ENCODE data around the gene CHRNB2. TPM values are rescaled to one million over a fixed set of nuclear protein-coding genes. Genes with fewer than 3 reads are reported as not detected.

The CHRNB2 gene
- total RNA-seq, 1 experiment from 2014 or later: not detected

DNA sequence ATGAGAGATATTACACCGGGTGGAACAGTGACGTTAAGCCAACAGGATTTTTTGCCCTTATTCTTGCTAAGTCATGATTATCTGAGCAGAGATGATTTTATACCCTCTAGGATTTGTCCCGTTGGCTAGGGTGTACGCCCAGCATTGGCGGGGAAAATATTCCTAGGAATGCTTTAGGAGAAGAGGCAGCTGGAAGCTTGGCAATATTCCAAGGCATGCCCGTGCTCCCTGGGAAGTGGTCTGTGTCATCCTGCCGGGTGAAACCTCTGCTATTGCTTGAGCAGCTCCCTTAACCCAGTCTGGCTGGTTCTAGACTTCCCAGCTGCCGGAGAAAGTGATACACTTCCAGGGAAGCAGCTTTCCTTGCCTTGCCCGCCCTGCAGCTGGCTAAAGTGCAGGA is 16.2 kb downstream of the CHRNB2 start:
- Histone ChIP-seq H3K9me2 (ENCODE audit: insufficient read depth) (no peaks in the 10 kb centered on the region), H3K36me3 (ENCODE audit: low read depth) (peaks cover 36% of the 10 kb centered on the region; the same call in 1 of the 2 replicates), H3K4me1 (replicated peaks; ENCODE audit: insufficient read depth) (no peaks in the 10 kb centered on the region), H3K4me2 (no peak overlapping the region), H2AFZ (no peak overlapping the region), H3K27ac (no peak overlapping the region), H3K9me3 (ENCODE audit: insufficient read depth, low read depth) (no peaks in the 10 kb centered on the region), H3K4me3 (no peak overlapping the region), H3F3A (ENCODE audit: insufficient read depth, low read depth) (no peaks in the 10 kb centered on the region), H3K79me2 (ENCODE audit: low read depth) (no peaks in the 10 kb centered on the region), H3K27me3 (ENCODE audit: insufficient read depth, low read depth) (no peaks in the 10 kb centered on the region), H4K20me1 (ENCODE audit: insufficient read depth) (no peaks in the 10 kb centered on the region)
- no peak for DNase-seq
- CTCF ChIA-PET: no interaction called here
- BruUV-seq (replicated peaks): no TSS peak
- intact Hi-C loops (cut with micrococcal nuclease; ENCODE audit: unreplicated experiment): no loop called here
- POLR2A ChIA-PET (ENCODE audit: unreplicated experiment): no interaction called here
- no peak for TF ChIP-seq EZH2 (IDR thresholded peaks at IDR 0.05; ENCODE audit: low read depth)
- TF ChIP-seq, protein P1, sequence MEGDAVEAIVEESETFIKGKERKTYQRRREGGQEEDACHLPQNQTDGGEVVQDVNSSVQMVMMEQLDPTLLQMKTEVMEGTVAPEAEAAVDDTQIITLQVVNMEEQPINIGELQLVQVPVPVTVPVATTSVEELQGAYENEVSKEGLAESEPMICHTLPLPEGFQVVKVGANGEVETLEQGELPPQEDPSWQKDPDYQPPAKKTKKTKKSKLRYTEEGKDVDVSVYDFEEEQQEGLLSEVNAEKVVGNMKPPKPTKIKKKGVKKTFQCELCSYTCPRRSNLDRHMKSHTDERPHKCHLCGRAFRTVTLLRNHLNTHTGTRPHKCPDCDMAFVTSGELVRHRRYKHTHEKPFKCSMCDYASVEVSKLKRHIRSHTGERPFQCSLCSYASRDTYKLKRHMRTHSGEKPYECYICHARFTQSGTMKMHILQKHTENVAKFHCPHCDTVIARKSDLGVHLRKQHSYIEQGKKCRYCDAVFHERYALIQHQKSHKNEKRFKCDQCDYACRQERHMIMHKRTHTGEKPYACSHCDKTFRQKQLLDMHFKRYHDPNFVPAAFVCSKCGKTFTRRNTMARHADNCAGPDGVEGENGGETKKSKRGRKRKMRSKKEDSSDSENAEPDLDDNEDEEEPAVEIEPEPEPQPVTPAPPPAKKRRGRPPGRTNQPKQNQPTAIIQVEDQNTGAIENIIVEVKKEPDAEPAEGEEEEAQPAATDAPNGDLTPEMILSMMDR (conservative IDR thresholded peaks at IDR 0.05): no peak

DNA sequence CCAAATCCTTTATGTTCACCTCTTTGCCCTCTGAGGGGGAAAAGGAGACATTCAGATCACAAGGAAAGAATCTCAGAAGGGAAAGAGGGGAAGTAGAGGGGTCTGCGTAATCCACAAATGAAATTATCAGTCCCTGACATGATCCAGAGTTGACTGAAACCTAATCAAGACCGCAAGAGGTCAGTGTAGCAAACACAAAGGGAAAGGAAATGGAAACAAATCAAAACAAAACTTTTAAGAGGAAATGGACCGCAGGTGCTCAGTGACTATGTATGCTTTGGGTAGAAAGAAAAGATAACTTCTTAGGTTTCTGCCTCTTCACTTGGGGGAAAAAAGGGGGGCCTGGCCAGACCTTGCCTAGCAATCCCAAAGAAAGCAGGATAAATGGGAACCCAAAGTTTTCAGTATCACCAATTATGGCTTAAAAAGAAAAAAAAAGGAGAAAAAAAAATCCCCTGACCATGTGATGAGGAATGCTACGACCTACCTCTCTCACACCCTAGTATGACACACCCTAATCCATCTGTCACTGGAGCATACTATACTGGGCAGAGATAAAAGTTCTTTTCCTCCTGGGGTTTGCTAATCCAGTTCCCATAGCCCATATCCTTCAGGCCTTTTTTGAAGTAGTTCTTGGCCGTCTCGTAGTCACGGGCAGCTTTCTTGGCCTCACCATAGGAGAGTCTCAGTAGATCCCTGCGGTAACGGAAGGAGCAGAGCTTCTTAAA is 16.9 kb downstream of the CHRNB2 start:
- no peaks in the 10 kb centered on the region for H3K4me1 ChIP-seq (replicated peaks; ENCODE audit: insufficient read depth)
- CTCF ChIA-PET: no interaction called here
- H3K9me2 ChIP-seq (ENCODE audit: insufficient read depth): no peaks in the 10 kb centered on the region
- no peaks in the 10 kb centered on the region for H4K20me1 ChIP-seq (ENCODE audit: insufficient read depth)
- no peak overlapping the region for H3K4me3 ChIP-seq
- H3F3A ChIP-seq (ENCODE audit: insufficient read depth, low read depth): no peaks in the 10 kb centered on the region
- H3K4me2 ChIP-seq: no peak overlapping the region
- no peaks in the 10 kb centered on the region for H3K9me3 ChIP-seq (ENCODE audit: insufficient read depth, low read depth)
- peaks cover 40% of the 10 kb centered on the region; the same call in 1 of the 2 replicates for H3K36me3 ChIP-seq (ENCODE audit: low read depth)
- DNase-seq: no peak
- H3K27me3 ChIP-seq (ENCODE audit: insufficient read depth, low read depth): no peaks in the 10 kb centered on the region
- POLR2A ChIA-PET (ENCODE audit: unreplicated experiment): no interaction called here
- BruUV-seq (replicated peaks): no TSS peak
- TF ChIP-seq, protein P1 (conservative IDR thresholded peaks at IDR 0.05): no peak
- no peak for TF ChIP-seq EZH2 (IDR thresholded peaks at IDR 0.05; ENCODE audit: low read depth)
- no peaks in the 10 kb centered on the region for H3K79me2 ChIP-seq (ENCODE audit: low read depth)
- H3K27ac ChIP-seq: no peak overlapping the region
- H2AFZ ChIP-seq: no peak overlapping the region
- intact Hi-C loops (cut with micrococcal nuclease; ENCODE audit: unreplicated experiment): no loop called here

DNA sequence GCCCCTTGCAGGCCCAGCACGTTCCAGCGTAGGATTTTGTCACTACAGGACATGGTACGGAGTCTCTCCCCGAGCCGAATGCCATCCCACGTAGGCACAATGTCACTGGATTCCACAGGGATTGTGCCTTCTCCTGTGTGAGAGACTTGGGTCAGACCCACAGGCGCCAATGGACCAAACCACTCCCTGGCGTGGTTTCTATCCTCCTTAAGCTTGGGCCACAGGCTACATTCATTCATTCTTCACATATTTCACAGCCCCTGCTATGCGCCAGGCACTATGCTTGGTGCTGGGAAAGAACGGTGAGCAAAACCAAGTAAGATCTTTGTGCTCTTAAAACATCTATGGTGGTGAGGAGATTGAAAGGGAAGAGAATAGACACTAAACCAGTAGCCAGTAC is 18.7 kb downstream of the CHRNB2 start:
- Histone ChIP-seq H3K4me1 (replicated peaks; ENCODE audit: insufficient read depth) (no peaks in the 10 kb centered on the region), H3K9me3 (ENCODE audit: insufficient read depth, low read depth) (no peaks in the 10 kb centered on the region), H3F3A (ENCODE audit: insufficient read depth, low read depth) (no peaks in the 10 kb centered on the region), H4K20me1 (ENCODE audit: insufficient read depth) (no peaks in the 10 kb centered on the region), H2AFZ (no peak overlapping the region), H3K27ac (no peak overlapping the region), H3K4me3 (no peak overlapping the region), H3K4me2 (no peak overlapping the region), H3K79me2 (ENCODE audit: low read depth) (no peaks in the 10 kb centered on the region), H3K36me3 (ENCODE audit: low read depth) (peaks cover 55% of the 10 kb centered on the region; the same call in 1 of the 2 replicates), H3K9me2 (ENCODE audit: insufficient read depth) (no peaks in the 10 kb centered on the region), H3K27me3 (ENCODE audit: insufficient read depth, low read depth) (no peaks in the 10 kb centered on the region)
- DNase-seq: no peak
- TF ChIP-seq EZH2 (IDR thresholded peaks at IDR 0.05; ENCODE audit: low read depth): no peak
- TF ChIP-seq, protein P1 (conservative IDR thresholded peaks at IDR 0.05): no peak
- CTCF ChIA-PET: no interaction called here
- no TSS peak for BruUV-seq (replicated peaks)
- POLR2A ChIA-PET (ENCODE audit: unreplicated experiment): no interaction called here
- intact Hi-C loops (cut with micrococcal nuclease; ENCODE audit: unreplicated experiment): no loop called here
